GM12878 (cell line): ENCODE data around the gene TAX1BP3. TPM values are rescaled to one million over a fixed set of nuclear protein-coding genes. Genes with fewer than 3 reads are reported as not detected.

ENCODE experiments used
- ATAC-seq: fragments of 200-7000 bp; cut with Tn5 transposase; 3 replicates; pipeline ENCODE4 v1.9.1; 2020; ENCODE audit warnings: mild to moderate bottlenecking, moderate library complexity
- BruUV-seq: library from RNA; stranded (reverse); fragments of 400-500 nt; replicated peaks from 2 replicates; lab custom pipeline; 2021; lab: Mats Ljungman, UMichigan
- CTCF ChIA-PET: fragments of 300-600 bp; sonication (Branson Sonifier 250); formaldehyde crosslinking; extraction: SDS; loops from one replicate; lab custom pipeline; 2021; ENCODE audit warnings: inconsistent platforms; lab: Yijun Ruan, JAX
- POLR2A ChIA-PET: fragments of 350-600 bp; formaldehyde crosslinking; extraction: SDS; loops from one replicate; lab custom pipeline; 2021; ENCODE audit warnings: inconsistent platforms; lab: Charles Lee
- RAD21 ChIA-PET: fragments of 300-600 bp; sonication (Branson Sonifier 250); formaldehyde crosslinking; loops from one replicate; lab custom pipeline; 2023; ENCODE audit warnings: antibody characterized with exemption; ENCODE audit not compliant: unreplicated experiment; lab: Charles Lee
- SMC1A ChIA-PET: fragments of 300-600 bp; sonication (Branson Sonifier 250); formaldehyde crosslinking; loops from one replicate; lab custom pipeline; 2023; ENCODE audit not compliant: unreplicated experiment, uncharacterized antibody; lab: Charles Lee
- DNase-seq: peaks from one replicate; pipeline ENCODE4 v3.0.0-alpha.2; 2011; ENCODE audit warnings: low read depth, low spot score
- FAIRE-seq: peaks from 3 replicates; lab custom pipeline; 2011; peaks lifted over from hg19 to GRCh38; lab: Jason Lieb, UNC
- H2AFZ ChIP-seq: 2 replicates; pipeline ENCODE4 v1.6.0; 2011; ENCODE audit warnings: low read depth, low read length, control low read depth; ENCODE audit not compliant: control insufficient read depth
- H3K27ac ChIP-seq: 2 replicates; pipeline ENCODE4 v1.5.1; 2011; ENCODE audit warnings: control low read depth; ENCODE audit not compliant: control insufficient read depth, insufficient read depth
- H3K27me3 ChIP-seq, 2 experiments: replicated peaks in 1 of 2; 2 replicates each; pipeline versions ENCODE4 v1.6.0 to v1.6.1; 2011; ENCODE audit warnings: low read length in 1 of 2; ENCODE audit not compliant: control insufficient read depth in 2 of 2, insufficient read depth in 2 of 2
- H3K36me3 ChIP-seq, 2 experiments: 2 replicates each; pipeline ENCODE4 v1.5.1; 2011; ENCODE audit warnings: low read length in 1 of 2; ENCODE audit not compliant: control insufficient read depth in 2 of 2, insufficient read depth in 2 of 2
- H3K4me1 ChIP-seq: 2 replicates; pipeline ENCODE4 v1.6.1; 2011; ENCODE audit warnings: mild to moderate bottlenecking, low read length, moderate library complexity, mixed read lengths; ENCODE audit not compliant: control insufficient read depth, insufficient read depth
- H3K4me2 ChIP-seq: 2 replicates; pipeline ENCODE4 v1.6.0; 2011; ENCODE audit warnings: control low read depth; ENCODE audit not compliant: control insufficient read depth, insufficient read depth
- H3K4me3 ChIP-seq: fragments of 200-600 bp; sonication (generic); 2 replicates; pipeline ENCODE4 v1.5.1; 2016
- H3K79me2 ChIP-seq: 2 replicates; pipeline ENCODE4 v1.6.0; 2011; ENCODE audit warnings: low read length; ENCODE audit not compliant: control insufficient read depth, insufficient read depth
- H3K9ac ChIP-seq: 2 replicates; pipeline ENCODE4 v1.8.0; 2011; ENCODE audit warnings: low read length, control low read depth, mixed read lengths; ENCODE audit not compliant: control insufficient read depth, insufficient read depth
- H3K9me3 ChIP-seq: replicated peaks from 3 replicates; pipeline ENCODE4 v1.5.1; 2011; ENCODE audit warnings: mild to moderate bottlenecking, low read length; ENCODE audit not compliant: control insufficient read depth, insufficient read depth
- H4K20me1 ChIP-seq: 2 replicates; pipeline ENCODE4 v1.6.0; 2011; ENCODE audit not compliant: control insufficient read depth, insufficient read depth
- BRCA1 ChIP-seq: IDR thresholded peaks from 2 replicates; pipeline ENCODE4 v1.6.1; 2011; ENCODE audit warnings: low read depth, low read length, improper control_type of control experiment
- CEBPB ChIP-seq, 2 experiments: fragments of 150-350 bp in 1 of 2; IDR thresholded peaks; 2 replicates each; pipeline ENCODE4 v1.6.1; 2012 to 2014; ENCODE audit warnings: low read depth in 2 of 2, low read length in 2 of 2, borderline replicate concordance in 1 of 2, inconsistent platforms in 1 of 2
- NFIC ChIP-seq: IDR thresholded peaks from 2 replicates; pipeline ENCODE4 v1.6.1; 2012; ENCODE audit warnings: low read depth, mild to moderate bottlenecking, inconsistent platforms, low read length, moderate library complexity
- POLR2A ChIP-seq: IDR thresholded peaks from 2 replicates; pipeline ENCODE4 v1.6.1; 2011; ENCODE audit warnings: low read depth, mild to moderate bottlenecking, low read length
- POU2F2 ChIP-seq: IDR thresholded peaks from 3 replicates; pipeline ENCODE4 v1.6.1; 2011; ENCODE audit warnings: low read depth, mild to moderate bottlenecking, low read length, borderline replicate concordance
- RB1 ChIP-seq: fragments of 450-650 bp; formaldehyde crosslinking; IDR thresholded peaks from 2 replicates; pipeline ENCODE4 v1.6.1; 2017; ENCODE audit warnings: mild to moderate bottlenecking, borderline replicate concordance
- SMC3 ChIP-seq: IDR thresholded peaks from 2 replicates; pipeline ENCODE4 v1.6.1; 2011; ENCODE audit warnings: low read length, improper control_type of control experiment, borderline replicate concordance
- TCF3 ChIP-seq: IDR thresholded peaks from 2 replicates; pipeline ENCODE4 v1.6.1; 2012; ENCODE audit warnings: low read depth, mild to moderate bottlenecking, low read length, borderline replicate concordance; ENCODE audit not compliant: insufficient read depth
- ZNF274 ChIP-seq: IDR thresholded peaks from one replicate; pipeline ENCODE4 v1.8.0; 2011; ENCODE audit not compliant: insufficient read length, insufficient read depth
- WGBS: methylation state at CpG from one replicate; pipeline ENCODE4 v1.1.6; 2016; ENCODE audit warnings: low lambda C conversion rate; ENCODE audit not compliant: insufficient replicate concordance, insufficient coverage; ENCODE audit errors: missing lambda C conversion rate; 5-methylcytosine and 5-hydroxymethylcytosine counted together
- in situ Hi-C: fragments of 300-500 bp; cut with MboI; formaldehyde crosslinking; loops from 9 replicates; pipeline ENCODE4 v1.14.3; 2018; ENCODE audit warnings: mixed read lengths
- intact Hi-C: fragments of 100-400 bp; cut with micrococcal nuclease; formaldehyde crosslinking; loops from one replicate; pipeline ENCODE4 v1.14.2; 2022; ENCODE audit not compliant: unreplicated experiment
- polyA plus RNA-seq, 11 experiments: library from polyadenylated mRNA; depleted of rRNA in 4 of 11; unstranded in 6 of 11; stranded (reverse) in 5 of 11; fragments of >200 nt; fragmentation: Nextera tagmentation in 4 of 11; fragmentation: Illumina TruSeq in 1 of 11; extraction: Ambion mirVana in 4 of 11; extraction: Trizol in 1 of 11; gene quantifications; 1 replicate in 1 of 11; 2 replicates in 10 of 11; pipeline versions ENCODE4 v1.2.1 to v1.2.3, GENCODE V29; 2011 to 2016; ENCODE audit warnings: inconsistent platforms in 2 of 11, missing spikeins in 2 of 11, low read depth in 1 of 11
- total RNA-seq, 4 experiments: library from RNA; depleted of rRNA in 3 of 4; stranded (reverse); fragments of >200 nt in 3 of 4; fragmentation: Illumina TruSeq in 1 of 4; extraction: Trizol in 1 of 4; gene quantifications; 2 replicates each; pipeline versions ENCODE4 v1.2.1 to v1.2.3, GENCODE V29; 2013 to 2021
- TF ChIP-seq, protein P1 (sequence below): fragments of 450-650 bp; IDR thresholded peaks from 2 replicates; pipeline ENCODE4 v1.6.1; 2017; ENCODE audit warnings: mild to moderate bottlenecking, moderate library complexity

TAX1BP3 gene
- total and polyA plus RNA-seq, 10 of the 15 experiments (the other 5 are each of a cell fraction or from before 2014, with no cell fraction given), result 1.00 to 40.4 (median 15.4) TPM

- H3K36me3 ChIP-seq, result no peaks in the 10 kb centered on the region; a peak in 1 of 4 replicates
- TF ChIP-seq TCF3, result no peak
- TF ChIP-seq BRCA1, result no peak
- no peak for TF ChIP-seq POU2F2
- TF ChIP-seq POLR2A, result no peak
- TF ChIP-seq SMC3, result no peak
- no peak for TF ChIP-seq CEBPB (IDR thresholded peaks at IDR 0.05; ENCODE audit: borderline replicate concordance in 1 of 2, low read depth in 2 of 2, low read length in 2 of 2)
- TF ChIP-seq ZNF274, result no peak
- no peak for TF ChIP-seq RB1
- TF ChIP-seq, protein P1, sequence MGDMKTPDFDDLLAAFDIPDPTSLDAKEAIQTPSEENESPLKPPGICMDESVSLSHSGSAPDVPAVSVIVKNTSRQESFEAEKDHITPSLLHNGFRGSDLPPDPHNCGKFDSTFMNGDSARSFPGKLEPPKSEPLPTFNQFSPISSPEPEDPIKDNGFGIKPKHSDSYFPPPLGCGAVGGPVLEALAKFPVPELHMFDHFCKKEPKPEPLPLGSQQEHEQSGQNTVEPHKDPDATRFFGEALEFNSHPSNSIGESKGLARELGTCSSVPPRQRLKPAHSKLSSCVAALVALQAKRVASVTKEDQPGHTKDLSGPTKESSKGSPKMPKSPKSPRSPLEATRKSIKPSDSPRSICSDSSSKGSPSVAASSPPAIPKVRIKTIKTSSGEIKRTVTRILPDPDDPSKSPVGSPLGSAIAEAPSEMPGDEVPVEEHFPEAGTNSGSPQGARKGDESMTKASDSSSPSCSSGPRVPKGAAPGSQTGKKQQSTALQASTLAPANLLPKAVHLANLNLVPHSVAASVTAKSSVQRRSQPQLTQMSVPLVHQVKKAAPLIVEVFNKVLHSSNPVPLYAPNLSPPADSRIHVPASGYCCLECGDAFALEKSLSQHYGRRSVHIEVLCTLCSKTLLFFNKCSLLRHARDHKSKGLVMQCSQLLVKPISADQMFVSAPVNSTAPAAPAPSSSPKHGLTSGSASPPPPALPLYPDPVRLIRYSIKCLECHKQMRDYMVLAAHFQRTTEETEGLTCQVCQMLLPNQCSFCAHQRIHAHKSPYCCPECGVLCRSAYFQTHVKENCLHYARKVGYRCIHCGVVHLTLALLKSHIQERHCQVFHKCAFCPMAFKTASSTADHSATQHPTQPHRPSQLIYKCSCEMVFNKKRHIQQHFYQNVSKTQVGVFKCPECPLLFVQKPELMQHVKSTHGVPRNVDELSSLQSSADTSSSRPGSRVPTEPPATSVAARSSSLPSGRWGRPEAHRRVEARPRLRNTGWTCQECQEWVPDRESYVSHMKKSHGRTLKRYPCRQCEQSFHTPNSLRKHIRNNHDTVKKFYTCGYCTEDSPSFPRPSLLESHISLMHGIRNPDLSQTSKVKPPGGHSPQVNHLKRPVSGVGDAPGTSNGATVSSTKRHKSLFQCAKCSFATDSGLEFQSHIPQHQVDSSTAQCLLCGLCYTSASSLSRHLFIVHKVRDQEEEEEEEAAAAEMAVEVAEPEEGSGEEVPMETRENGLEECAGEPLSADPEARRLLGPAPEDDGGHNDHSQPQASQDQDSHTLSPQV, result no peak
- no peak for TF ChIP-seq NFIC
- RAD21 ChIA-PET, result interaction anchor here (1.0 to 1.6 kb wide), 6 partner anchors 8 to 135 kb away, joined by 3 to 7 read pairs (median 4); partner anchors contain the start of gene HASPIN
Observed at GRCh38 chr17:3693141-3693540, 24.8 kb upstream of the TAX1BP3 start.

More at GRCh38 chr17:3693141-3693540, 24.8 kb upstream of the TAX1BP3 start:
- Histone ChIP-seq H3K4me1 (peaks cover 32% of the 10 kb centered on the region), H4K20me1 (no peaks in the 10 kb centered on the region), H3K4me2 (peak overlapping the region; percentile 66; the same call in 1 of the 2 replicates), H3K27ac (peak overlapping the region; percentile 50), H2AFZ (no peak overlapping the region), H3K27me3 (no peaks in the 10 kb centered on the region), H3K9ac (no peak overlapping the region), H3K4me3 (peak overlapping the region; percentile 64; the same call in 1 of the 2 replicates), H3K9me3 (peaks cover 7% of the 10 kb centered on the region; the same call in 1 of the 3 replicates), H3K79me2 (peaks cover 13% of the 10 kb centered on the region)
- ChIA-PET POLR2A (interaction anchor here (0.7 to 1.2 kb wide), 4 partner anchors 21 to 125 kb away, joined by 3 read pairs; partner anchors contain the start of gene HASPIN), CTCF (interaction anchor here (1.0 to 2.5 kb wide), 6 partner anchors 11 to 46 kb away, joined by 3 to 10 read pairs (median 6); no protein-coding TSS in a partner anchor), SMC1A (interaction anchor here (0.6 to 1.7 kb wide), 6 partner anchors 8 to 33 kb away, joined by 3 to 6 read pairs (median 4); no protein-coding TSS in a partner anchor)
- DNase-seq (no peak), FAIRE-seq (no peak), ATAC-seq (no peak)
- 0% methylated on average over 4 of the region's 4 CpGs for WGBS
- in situ Hi-C loops, result no loop called here
- no TSS peak for BruUV-seq
- intact Hi-C loops, result loop anchor here (2.0 to 5.0 kb wide), 2 partner anchors 34 to 104 kb away; no protein-coding TSS in a partner anchor
